C4-2B (cell line): Measurements from ENCODE around the gene SRM.

ENCODE experiments used
- ZFX ChIP-seq: fragments of 450-650 bp; IDR thresholded peaks from 2 replicates; pipeline ENCODE4 v1.6.1; 2017
- TF ChIP-seq, protein P1 (sequence below): fragments of 450-650 bp; conservative IDR thresholded peaks from 2 replicates; pipeline ENCODE4 v1.5.1; 2017; ENCODE audit warnings: mild to moderate bottlenecking

DNA sequence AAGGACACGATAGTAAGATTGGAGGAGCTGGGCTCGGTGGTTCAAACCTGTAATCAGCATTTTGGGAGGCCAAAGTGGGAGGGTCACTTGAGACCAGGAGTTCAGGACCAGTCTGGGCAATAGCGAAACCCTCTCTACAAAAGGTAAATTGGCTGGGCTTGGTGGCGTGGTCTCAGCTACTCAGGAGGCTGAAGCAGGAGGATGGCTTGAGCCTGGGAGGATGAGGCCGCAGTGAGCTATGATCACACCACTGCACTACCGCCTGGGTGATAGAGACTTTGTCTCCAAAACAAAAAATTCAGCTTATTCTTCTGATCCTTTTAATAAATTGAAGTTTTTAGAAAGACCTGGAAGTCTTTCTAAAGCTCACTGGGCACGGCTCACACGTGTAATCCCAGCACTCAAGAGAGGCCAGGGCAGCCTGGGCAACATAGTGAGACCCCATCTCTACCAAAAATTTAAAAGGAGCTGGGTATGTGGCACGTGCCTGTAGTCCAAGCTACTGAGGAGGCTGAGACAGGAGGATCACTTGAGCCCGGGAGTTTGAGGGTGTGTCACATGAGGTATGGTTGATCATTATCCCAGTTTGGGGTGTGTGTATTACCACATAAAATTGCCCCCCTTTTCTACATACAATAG is 28.1 kb downstream of the SRM start:
- TF ChIP-seq, protein P1, sequence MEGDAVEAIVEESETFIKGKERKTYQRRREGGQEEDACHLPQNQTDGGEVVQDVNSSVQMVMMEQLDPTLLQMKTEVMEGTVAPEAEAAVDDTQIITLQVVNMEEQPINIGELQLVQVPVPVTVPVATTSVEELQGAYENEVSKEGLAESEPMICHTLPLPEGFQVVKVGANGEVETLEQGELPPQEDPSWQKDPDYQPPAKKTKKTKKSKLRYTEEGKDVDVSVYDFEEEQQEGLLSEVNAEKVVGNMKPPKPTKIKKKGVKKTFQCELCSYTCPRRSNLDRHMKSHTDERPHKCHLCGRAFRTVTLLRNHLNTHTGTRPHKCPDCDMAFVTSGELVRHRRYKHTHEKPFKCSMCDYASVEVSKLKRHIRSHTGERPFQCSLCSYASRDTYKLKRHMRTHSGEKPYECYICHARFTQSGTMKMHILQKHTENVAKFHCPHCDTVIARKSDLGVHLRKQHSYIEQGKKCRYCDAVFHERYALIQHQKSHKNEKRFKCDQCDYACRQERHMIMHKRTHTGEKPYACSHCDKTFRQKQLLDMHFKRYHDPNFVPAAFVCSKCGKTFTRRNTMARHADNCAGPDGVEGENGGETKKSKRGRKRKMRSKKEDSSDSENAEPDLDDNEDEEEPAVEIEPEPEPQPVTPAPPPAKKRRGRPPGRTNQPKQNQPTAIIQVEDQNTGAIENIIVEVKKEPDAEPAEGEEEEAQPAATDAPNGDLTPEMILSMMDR: no peak
- TF ChIP-seq ZFX: no peak
